ENCODE measurements around the gene SLF1. TPM values are rescaled to one million over a fixed set of nuclear protein-coding genes. Genes with fewer than 3 reads are reported as not detected.

SLF1 gene
- total and polyA plus RNA-seq, 2 of the 8 experiments (the other 6 are each of a cell fraction or from before 2014, with no cell fraction given), result 4.8 to 15.7 TPM

DNA sequence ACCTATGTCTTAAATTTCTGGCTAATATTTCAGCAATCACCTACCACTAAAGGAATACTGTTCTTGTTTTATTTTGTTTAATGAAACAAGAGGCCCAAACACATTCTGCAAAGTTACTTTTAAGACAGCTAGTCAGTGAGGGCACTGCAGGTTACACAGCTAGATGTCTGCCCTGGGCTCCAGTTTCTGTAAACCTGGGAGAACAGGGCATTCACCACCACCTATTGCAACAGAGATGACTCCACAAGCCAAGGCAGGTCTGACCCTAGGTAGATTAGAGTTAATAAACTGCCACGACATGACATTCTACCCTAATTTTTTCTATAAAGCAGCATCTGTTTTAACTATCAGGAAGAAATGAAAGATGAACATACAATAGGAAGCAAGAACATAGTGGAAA, 90.8 kb downstream of the SLF1 start (continued):
- TF ChIP-seq CHD7 (IDR thresholded peaks at IDR 0.05; ENCODE audit: insufficient replicate concordance, low read length) (no peak), RAD21 (IDR thresholded peaks at IDR 0.05 in 1 of 2, conservative IDR thresholded peaks at IDR 0.05 in 1 of 2; ENCODE audit: low read depth in 2 of 2, low read length in 2 of 2) (no peak)
